Activated naive CD8-positive, alpha-beta T cell treated with anti-CD3 and anti-CD28 coated beads, Interleukin-2, amount 50 U/mL, for 24 hours (primary cell): ENCODE measurements around the gene TMEM214.

ENCODE experiments used
- ATAC-seq: fragments of 150-1000 bp; cut with Tn5 transposase; one replicate; pipeline ENCODE4 v1.10.0; 2021
- DNase-seq: peaks from one replicate; pipeline ENCODE4 v3.0.0; 2021
- H3K27ac Mint-ChIP-seq: one replicate; pipeline ENCODE4 v1.8.0; 2021; ENCODE audit warnings: mild to moderate bottlenecking, mixed read lengths
- H3K27me3 Mint-ChIP-seq: one replicate; pipeline ENCODE4 v1.8.0; 2021; ENCODE audit warnings: mixed read lengths
- H3K36me3 Mint-ChIP-seq: one replicate; pipeline ENCODE4 v1.8.0; 2021; ENCODE audit warnings: low read depth, mixed read lengths
- H3K4me1 Mint-ChIP-seq: one replicate; pipeline ENCODE4 v1.8.0; 2021; ENCODE audit warnings: mixed read lengths
- H3K4me3 Mint-ChIP-seq: one replicate; pipeline ENCODE4 v1.8.0; 2021; ENCODE audit warnings: mild to moderate bottlenecking, moderate library complexity, mixed read lengths
- H3K9me3 Mint-ChIP-seq: one replicate; pipeline ENCODE4 v1.8.0; 2021; ENCODE audit warnings: mixed read lengths

The TMEM214 gene

DNA sequence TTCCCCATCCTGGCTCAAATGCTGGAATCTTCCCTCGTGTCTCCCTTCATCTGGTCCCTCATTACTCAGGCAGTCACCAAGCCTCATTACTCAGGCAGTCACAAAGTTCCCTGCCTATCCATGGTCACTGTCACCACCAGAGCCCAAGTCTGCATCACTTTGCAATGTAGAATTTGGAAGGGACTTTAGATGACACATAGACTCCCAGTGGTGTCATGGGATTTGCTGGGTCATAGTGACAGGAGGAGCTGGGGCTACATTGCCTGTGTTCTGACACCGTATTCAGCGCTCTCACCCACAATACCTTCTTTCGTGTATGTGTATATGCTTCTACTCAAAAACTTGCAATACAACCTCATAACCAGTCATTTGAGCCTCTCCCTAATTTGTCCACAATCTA, 43.6 kb downstream of the TMEM214 start:
- H3K36me3 Mint-ChIP-seq: no peaks in the 10 kb centered on the region
- H3K4me1 Mint-ChIP-seq: peaks cover 58% of the 10 kb centered on the region
- ATAC-seq (no peak), DNase-seq (no peak)
- H3K4me3 Mint-ChIP-seq: no peak overlapping the region
- peak overlapping the region; percentile 28 for H3K27ac Mint-ChIP-seq
- no peaks in the 10 kb centered on the region for H3K9me3 Mint-ChIP-seq
- no peaks in the 10 kb centered on the region for H3K27me3 Mint-ChIP-seq

GRCh38 chr2:27077231-27077630, 44.5 kb downstream of the TMEM214 start:
- H3K36me3 Mint-ChIP-seq: no peaks in the 10 kb centered on the region
- ATAC-seq: no peak
- H3K4me3 Mint-ChIP-seq: no peak overlapping the region
- H3K4me1 Mint-ChIP-seq: peaks cover 61% of the 10 kb centered on the region
- H3K27ac Mint-ChIP-seq: no peak overlapping the region
- H3K9me3 Mint-ChIP-seq: no peaks in the 10 kb centered on the region
- DNase-seq: no peak
- no peaks in the 10 kb centered on the region for H3K27me3 Mint-ChIP-seq

DNA sequence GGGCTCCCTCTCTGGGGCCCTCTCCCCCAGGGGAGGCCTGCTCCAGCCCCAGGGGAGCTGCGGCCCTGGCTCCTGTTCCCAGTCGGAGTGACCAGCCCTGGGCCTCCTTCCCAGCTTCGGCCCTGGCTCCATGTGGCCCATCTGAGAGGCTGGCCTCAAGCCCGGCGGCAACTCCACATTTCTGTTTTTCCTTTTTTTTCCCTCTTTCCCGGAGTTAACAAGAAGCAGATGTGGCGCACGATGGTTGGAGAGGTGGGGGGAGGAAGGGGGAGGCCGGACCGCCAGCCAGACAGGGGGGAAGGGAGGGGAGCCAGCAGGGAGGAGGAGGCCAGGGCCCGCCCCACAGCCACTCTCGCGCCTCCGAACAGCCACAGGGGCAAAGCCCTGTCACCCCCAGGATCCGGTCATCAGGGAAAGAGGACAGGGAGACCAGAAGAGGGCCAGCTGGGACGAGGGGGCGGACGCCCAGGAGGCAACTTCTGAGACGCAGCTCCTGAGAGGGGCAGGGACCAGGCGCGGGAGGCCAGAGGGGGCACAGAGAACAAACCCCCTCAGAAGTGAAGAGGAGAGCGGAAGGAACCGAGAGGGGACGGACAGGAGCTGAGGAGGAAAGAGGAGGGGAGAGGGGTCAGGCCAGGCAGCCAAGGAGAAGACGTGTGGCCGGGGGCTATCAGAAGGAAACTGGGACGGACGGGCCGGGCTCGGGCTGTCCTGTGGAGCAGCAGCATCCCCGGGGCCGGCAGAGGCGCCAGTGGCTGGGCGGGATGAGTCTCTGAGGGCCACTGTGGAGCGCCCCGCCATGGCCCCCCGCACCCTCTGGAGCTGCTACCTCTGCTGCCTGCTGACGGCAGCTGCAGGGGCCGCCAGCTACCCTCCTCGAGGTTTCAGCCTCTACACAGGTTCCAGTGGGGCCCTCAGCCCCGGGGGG, 45.8 kb downstream of the TMEM214 start, which contains the start of gene EMILIN1:
TSS of gene EMILIN1 (plus strand) at position 349 of the 928 bp plus-strand sequence. CDS start at position 800, 451 bp downstream.
- ATAC-seq (no peak), DNase-seq (no peak)
- no peaks in the 10 kb centered on the region for H3K9me3 Mint-ChIP-seq
- H3K4me1 Mint-ChIP-seq: peaks cover 50% of the 10 kb centered on the region
- no peaks in the 10 kb centered on the region for H3K36me3 Mint-ChIP-seq
- H3K27me3 Mint-ChIP-seq: no peaks in the 10 kb centered on the region
- no peak within 1 kb of the TSS for H3K27ac Mint-ChIP-seq
- H3K4me3 Mint-ChIP-seq: no peak within 1 kb of the TSS

- ATAC-seq (no peak), DNase-seq (no peak)
- Mint-ChIP-seq H3K4me3 (no peak overlapping the region), H3K27ac (no peak overlapping the region), H3K27me3 (no peaks in the 10 kb centered on the region), H3K36me3 (no peaks in the 10 kb centered on the region), H3K4me1 (peaks cover 41% of the 10 kb centered on the region), H3K9me3 (no peaks in the 10 kb centered on the region)
Observed at GRCh38 chr2:27079233-27080139, 46.7 kb downstream of the TMEM214 start.

DNA sequence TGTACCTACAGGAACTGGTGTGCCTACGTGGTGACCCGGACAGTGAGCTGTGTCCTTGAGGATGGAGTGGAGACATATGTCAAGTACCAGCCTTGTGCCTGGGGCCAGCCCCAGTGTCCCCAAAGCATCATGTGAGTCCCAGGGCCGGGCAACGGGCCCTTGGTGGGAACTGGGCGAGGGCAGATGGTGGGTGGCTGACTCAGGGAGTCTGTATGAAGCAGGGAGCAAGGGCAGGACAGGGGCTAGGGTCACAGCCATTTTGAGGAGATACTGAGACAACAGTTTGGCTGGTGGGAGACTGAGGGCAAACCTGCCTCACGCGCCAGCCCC, 47.3 kb downstream of the TMEM214 start:
- H3K27me3 Mint-ChIP-seq: no peaks in the 10 kb centered on the region
- H3K9me3 Mint-ChIP-seq: no peaks in the 10 kb centered on the region
- no peak overlapping the region for H3K4me3 Mint-ChIP-seq
- no peaks in the 10 kb centered on the region for H3K36me3 Mint-ChIP-seq
- no peak for DNase-seq
- ATAC-seq: no peak
- no peak overlapping the region for H3K27ac Mint-ChIP-seq
- H3K4me1 Mint-ChIP-seq: peaks cover 37% of the 10 kb centered on the region

DNA sequence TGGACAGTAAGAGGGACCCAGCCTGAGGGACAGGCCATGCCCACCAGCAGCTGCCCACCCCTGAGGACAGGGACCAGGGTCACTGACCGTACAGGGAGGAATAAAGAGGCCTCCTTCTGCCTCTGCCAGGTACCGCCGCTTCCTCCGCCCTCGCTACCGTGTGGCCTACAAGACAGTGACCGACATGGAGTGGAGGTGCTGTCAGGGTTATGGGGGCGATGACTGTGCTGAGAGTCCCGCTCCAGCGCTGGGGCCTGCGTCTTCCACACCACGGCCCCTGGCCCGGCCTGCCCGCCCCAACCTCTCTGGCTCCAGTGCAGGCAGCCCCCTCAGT, 47.8 kb downstream of the TMEM214 start:
- no peaks in the 10 kb centered on the region for H3K36me3 Mint-ChIP-seq
- DNase-seq: no peak
- peaks cover 37% of the 10 kb centered on the region for H3K4me1 Mint-ChIP-seq
- no peaks in the 10 kb centered on the region for H3K27me3 Mint-ChIP-seq
- no peak for ATAC-seq
- H3K27ac Mint-ChIP-seq: peak overlapping the region; percentile 94
- H3K4me3 Mint-ChIP-seq: peak overlapping the region; percentile 74
- H3K9me3 Mint-ChIP-seq: no peaks in the 10 kb centered on the region

DNA sequence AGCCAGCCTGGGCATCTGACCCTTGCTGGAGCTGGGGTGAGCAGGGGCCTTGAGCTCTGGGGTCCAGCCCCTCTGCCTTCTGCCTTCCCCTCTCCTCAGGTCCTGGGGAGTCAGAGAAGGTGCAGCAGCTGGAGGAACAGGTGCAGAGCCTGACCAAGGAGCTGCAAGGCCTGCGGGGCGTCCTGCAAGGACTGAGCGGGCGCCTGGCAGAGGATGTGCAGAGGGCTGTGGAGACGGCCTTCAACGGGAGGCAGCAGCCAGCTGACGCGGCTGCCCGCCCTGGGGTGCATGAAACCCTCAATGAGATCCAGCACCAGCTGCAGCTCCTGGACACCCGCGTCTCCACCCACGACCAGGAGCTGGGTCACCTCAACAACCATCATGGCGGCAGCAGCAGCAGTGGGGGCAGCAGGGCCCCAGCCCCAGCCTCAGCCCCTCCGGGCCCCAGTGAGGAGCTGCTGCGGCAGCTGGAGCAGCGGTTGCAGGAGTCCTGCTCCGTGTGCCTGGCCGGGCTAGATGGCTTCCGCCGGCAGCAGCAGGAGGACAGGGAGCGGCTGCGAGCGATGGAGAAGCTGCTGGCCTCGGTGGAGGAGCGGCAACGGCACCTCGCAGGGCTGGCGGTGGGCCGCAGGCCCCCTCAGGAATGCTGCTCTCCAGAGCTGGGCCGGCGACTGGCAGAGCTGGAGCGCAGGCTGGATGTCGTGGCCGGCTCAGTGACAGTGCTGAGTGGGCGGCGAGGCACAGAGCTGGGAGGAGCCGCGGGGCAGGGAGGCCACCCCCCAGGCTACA, 49.4 kb downstream of the TMEM214 start:
- no peaks in the 10 kb centered on the region for H3K27me3 Mint-ChIP-seq

DNA sequence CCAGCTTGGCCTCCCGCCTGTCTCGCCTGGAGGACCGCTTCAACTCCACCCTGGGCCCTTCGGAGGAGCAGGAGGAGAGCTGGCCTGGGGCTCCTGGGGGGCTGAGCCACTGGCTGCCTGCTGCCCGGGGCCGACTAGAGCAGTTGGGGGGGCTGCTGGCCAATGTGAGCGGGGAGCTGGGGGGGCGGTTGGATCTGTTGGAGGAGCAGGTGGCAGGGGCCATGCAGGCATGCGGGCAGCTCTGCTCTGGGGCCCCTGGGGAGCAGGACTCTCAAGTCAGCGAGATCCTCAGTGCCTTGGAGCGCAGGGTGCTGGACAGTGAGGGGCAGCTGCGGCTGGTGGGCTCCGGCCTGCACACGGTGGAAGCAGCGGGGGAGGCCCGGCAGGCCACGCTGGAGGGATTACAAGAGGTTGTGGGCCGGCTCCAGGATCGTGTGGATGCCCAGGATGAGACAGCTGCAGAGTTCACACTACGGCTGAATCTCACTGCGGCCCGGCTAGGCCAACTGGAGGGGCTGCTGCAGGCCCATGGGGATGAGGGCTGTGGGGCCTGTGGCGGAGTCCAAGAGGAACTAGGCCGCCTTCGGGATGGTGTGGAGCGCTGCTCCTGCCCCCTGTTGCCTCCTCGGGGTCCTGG, 50.1 kb downstream of the TMEM214 start:
- no peak for ATAC-seq
- H3K36me3 Mint-ChIP-seq: no peaks in the 10 kb centered on the region
- no peak overlapping the region for H3K4me3 Mint-ChIP-seq

More for the DNA sequence above, 49.4 kb downstream of the TMEM214 start:
- DNase-seq (no peak), ATAC-seq (no peak)
- Mint-ChIP-seq H3K4me3 (peak overlapping the region; percentile 74), H3K9me3 (no peaks in the 10 kb centered on the region), H3K36me3 (no peaks in the 10 kb centered on the region), H3K27ac (peak overlapping the region; percentile 94), H3K4me1 (peaks cover 36% of the 10 kb centered on the region)

GRCh38 chr2:27083410-27084296, 50.9 kb downstream of the TMEM214 start:
- no peak for DNase-seq
- H3K4me3 Mint-ChIP-seq: no peak overlapping the region
- no peaks in the 10 kb centered on the region for H3K9me3 Mint-ChIP-seq
- H3K27me3 Mint-ChIP-seq: no peaks in the 10 kb centered on the region
- H3K36me3 Mint-ChIP-seq: no peaks in the 10 kb centered on the region
- peaks cover 40% of the 10 kb centered on the region for H3K4me1 Mint-ChIP-seq
- no peak for ATAC-seq
- H3K27ac Mint-ChIP-seq: no peak overlapping the region

More for the DNA sequence above, 50.1 kb downstream of the TMEM214 start:
- H3K9me3 Mint-ChIP-seq: no peaks in the 10 kb centered on the region
- no peak overlapping the region for H3K27ac Mint-ChIP-seq
- H3K27me3 Mint-ChIP-seq: no peaks in the 10 kb centered on the region
- DNase-seq: no peak
- peaks cover 39% of the 10 kb centered on the region for H3K4me1 Mint-ChIP-seq

DNA sequence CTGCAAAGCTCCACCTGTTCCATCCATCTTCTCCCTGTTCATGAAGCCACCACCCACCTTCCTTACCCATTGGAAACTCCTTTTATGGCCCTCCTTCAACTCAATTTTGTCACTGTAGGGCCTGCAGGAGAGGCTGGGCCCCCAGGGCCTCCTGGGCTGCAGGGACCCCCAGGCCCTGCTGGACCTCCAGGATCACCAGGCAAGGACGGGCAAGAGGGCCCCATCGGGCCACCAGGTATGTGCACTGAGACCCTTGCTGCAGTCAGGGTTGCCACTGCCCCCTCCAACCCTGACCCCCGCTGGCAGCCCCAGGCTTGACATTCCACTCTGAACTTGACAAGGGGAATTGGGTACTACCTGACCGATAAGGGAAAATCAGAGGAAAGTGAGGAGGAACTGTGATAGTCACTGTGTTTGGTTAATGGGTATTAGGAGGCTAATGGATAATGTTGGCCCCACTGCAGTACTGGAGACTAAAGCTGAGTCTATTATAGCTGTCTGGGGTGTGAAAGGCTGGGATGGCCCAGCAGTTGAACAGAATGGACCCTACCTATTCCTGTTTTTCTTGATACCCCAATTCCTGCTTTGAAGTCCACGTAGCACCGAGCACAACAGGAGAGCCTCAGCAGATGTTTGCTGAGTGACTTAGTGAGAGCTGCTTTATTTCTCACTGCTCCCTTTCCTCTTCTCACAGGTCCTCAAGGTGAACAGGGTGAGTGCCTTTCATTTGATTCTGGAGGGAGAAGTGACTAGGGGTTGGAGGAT, 51.7 kb downstream of the TMEM214 start:
- Mint-ChIP-seq H3K27ac (no peak overlapping the region), H3K9me3 (no peaks in the 10 kb centered on the region), H3K36me3 (no peaks in the 10 kb centered on the region), H3K27me3 (no peaks in the 10 kb centered on the region), H3K4me3 (peak overlapping the region; percentile 80), H3K4me1 (peaks cover 40% of the 10 kb centered on the region)
- ATAC-seq (no peak), DNase-seq (no peak)

DNA sequence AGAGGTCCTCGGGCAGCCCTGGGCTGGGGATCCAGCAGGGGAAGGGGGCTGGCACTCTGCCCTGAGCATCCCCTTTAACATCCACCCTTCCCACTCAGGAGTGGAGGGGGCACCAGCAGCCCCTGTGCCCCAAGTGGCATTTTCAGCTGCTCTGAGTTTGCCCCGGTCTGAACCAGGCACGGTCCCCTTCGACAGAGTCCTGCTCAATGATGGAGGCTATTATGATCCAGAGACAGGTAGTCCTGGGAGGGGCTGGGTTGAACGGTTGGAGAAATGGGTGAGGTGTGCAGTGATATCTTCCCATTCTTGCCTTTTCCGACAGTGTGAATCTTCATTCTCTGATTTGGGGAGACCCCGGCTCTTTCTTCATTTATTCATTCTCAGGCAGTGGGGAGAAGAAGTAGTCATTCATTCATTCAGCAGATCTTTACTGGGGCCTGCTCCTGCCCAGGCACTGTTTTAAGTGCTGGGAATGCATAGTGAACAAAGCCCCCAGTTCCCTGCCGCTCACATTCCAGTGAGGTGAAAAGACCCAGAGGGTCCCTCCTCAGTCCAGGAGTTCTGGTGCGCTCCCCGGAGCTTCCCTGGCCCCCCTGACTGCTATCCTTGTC, 52.4 kb downstream of the TMEM214 start:
- Mint-ChIP-seq H3K27me3 (no peaks in the 10 kb centered on the region), H3K27ac (peak overlapping the region; percentile 35), H3K4me3 (peak overlapping the region; percentile 80), H3K36me3 (no peaks in the 10 kb centered on the region), H3K4me1 (peaks cover 37% of the 10 kb centered on the region), H3K9me3 (no peaks in the 10 kb centered on the region)
- DNase-seq (no peak), ATAC-seq (no peak)

GRCh38 chr2:27085673-27086089, 52.9 kb downstream of the TMEM214 start:
- ATAC-seq: no peak
- Mint-ChIP-seq H3K27me3 (no peaks in the 10 kb centered on the region), H3K4me3 (peak overlapping the region; percentile 80), H3K9me3 (no peaks in the 10 kb centered on the region), H3K36me3 (no peaks in the 10 kb centered on the region), H3K27ac (peak overlapping the region; percentile 35), H3K4me1 (peaks cover 33% of the 10 kb centered on the region)
- DNase-seq: peak; percentile 55
